HG03095 (cell line): ENCODE results near the gene RETREG2.

Experiments used
- ATAC-seq: cut with Tn5 transposase; IDR thresholded peaks from one replicate; pipeline ENCODE4 v1.9.1; 2021; ENCODE audit warnings: moderate library complexity; ENCODE audit not compliant: unreplicated experiment

The RETREG2 gene, protein sequence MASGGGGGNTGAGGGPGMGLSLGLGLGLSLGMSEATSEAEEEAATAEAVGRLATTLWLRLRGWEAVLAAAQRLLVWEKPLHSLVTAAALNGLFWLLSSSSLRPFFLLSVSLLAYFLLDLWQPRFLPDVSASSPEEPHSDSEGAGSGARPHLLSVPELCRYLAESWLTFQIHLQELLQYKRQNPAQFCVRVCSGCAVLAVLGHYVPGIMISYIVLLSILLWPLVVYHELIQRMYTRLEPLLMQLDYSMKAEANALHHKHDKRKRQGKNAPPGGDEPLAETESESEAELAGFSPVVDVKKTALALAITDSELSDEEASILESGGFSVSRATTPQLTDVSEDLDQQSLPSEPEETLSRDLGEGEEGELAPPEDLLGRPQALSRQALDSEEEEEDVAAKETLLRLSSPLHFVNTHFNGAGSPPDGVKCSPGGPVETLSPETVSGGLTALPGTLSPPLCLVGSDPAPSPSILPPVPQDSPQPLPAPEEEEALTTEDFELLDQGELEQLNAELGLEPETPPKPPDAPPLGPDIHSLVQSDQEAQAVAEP

DNA sequence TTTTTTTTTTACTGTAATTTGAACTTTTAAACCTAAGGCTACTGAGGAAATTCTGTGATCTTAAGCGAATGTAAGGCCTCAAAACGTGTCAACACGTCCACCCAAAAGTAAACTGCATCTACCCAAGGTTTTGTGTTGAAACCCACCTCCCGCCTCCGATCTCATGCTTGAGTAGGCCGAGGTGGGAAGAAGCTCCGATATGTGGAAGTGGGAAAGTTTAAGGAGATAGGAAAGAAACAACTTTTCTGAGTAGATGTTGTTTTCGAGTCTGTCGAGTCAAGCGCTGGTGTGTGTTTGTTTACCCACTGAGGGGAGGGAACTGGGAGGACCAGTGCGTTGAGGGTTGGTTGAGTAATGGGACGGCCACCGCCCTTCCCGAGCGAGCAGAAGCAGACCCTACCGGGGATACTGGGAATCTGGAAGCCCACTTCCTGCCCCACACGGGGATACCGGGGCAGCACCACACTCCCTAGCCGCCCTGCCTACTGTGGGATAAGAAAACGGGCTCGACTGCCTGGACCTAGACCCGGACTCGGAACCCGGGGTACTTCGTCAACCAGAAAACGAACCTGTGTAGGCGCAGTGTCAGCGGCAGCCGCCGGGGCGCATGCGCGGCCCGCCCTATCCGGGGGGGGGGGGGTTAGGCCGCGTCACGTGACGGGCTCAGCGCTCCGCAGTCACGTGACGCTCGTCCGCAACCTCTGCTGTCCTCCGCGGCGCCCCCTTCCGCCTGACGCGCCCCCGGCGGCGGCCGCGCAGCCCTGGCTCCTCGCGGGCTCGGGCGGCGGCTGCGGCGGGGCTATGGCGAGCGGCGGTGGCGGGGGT, at the start of gene RETREG2:
Gene RETREG2 (plus strand): TSS at position 724 of the 825 bp plus-strand sequence. CDS start 78 bp downstream, at position 802.
- peak; percentile 37 for ATAC-seq

DNA sequence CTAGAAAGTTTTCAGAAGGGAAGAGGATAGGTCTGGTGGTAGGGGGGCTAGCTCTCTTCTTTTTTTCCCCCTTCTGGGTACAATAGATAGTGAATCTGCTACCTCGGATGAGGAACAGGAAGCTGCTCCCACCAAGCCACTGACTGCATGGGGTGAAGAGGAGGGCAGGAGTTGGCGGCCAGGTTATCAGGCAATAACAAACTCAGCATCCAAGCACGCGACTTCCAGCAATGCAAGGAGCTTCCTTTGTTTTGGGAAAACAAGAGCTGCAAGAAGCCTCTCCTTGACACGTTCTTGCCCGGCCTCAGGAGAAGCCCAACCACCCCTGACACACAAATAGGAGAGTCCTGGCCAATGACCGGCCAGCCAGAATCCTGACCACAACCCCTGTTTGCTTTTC, 49.7 kb upstream of the RETREG2 start:
- ATAC-seq: no peak

DNA sequence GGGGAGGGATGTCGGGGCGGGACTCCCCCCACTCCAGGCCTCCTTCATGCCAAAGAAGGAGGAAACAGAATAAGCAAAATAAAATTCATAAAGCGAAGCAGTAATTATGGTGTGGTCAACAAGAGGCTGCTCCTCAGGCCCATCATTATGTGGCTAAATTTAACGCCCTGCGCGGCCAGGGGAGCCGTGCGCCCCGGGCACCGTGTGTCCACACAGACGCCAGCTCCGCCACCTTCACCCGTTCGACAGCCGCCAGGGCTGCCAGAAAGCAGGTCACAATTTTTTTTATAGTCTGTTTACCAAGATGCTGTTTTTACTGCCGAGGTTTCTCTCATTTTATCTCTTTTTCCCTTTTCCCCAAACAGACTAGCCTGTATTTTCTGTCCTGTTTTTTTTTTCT, 48.5 kb upstream of the RETREG2 start:
- ATAC-seq: no peak

DNA sequence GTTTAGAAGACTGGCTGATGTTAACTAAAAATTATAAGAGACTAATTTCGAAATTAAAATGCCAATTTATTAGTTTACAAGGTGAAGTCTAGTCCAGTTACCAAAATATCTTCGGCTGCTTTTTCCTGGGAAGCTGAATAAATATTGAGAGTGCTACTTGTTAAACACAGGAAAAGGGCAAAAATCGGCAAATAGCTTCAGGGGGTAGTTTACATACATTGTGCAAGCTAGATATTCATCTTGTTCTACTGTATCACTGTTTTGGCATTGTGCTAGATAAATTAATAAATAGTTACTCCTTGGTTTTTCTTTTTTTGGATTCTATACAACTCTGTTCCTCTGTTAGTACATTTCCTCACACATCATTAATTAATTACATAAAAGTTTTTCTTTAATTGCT, 46.7 kb upstream of the RETREG2 start:
- no peak for ATAC-seq

DNA sequence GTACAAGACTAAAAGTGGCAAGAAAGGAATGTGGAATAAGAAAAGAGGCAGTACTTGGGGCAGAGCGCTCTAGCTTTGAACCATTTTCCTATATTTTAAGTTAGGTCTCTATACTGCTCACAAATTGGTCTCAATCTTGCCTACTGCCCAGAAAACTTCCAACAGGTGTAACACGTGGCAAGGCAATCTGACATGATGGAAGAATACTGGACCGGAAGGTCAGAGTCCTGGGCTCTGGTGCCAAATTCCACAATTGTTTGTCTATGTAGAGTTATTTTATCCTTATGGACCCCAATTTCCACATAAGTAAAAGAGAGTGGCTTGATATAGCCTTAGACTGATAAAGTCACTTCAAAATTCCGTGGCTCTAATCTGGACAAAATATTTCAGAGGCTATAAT, 46.3 kb upstream of the RETREG2 start:
- no peak for ATAC-seq

DNA sequence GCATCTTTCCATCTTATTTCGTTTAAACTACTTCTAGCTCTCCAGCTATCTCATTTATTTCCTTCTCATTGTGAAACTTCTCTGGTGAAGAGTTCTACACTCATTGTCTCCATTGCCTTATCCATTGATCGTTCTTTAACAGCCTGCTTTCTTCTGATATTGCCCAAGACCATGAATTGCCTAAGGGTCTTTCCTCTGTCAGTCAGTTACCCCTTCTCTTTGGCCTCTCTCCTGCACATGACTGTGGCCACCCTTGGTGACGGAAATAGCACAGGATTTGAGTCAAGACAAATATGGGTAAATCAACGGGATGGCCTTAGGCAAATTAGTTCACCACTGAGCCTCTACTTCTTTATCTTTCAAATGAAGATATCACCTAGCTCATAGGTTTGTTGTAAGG, 44.1 kb upstream of the RETREG2 start:
- ATAC-seq: no peak

DNA sequence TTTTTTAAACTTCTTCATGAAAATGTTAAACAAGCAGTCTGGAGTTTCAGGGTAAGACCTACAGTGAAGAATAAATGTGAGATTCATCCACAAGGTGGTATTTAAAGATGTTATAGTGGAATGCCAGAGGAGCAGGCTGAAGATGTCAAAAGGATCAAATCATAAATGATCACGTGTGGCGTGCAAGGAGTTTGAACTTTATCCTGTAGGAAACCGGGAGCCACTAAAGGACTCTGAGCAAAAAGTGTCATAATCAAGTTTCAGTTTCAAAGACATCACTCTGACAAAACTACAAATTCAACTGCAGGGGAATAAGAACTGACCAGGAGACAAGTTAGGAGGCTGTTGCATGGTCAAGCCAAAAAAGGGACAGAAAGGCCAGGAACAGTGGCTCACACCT, 37.4 kb upstream of the RETREG2 start:
- no peak for ATAC-seq

DNA sequence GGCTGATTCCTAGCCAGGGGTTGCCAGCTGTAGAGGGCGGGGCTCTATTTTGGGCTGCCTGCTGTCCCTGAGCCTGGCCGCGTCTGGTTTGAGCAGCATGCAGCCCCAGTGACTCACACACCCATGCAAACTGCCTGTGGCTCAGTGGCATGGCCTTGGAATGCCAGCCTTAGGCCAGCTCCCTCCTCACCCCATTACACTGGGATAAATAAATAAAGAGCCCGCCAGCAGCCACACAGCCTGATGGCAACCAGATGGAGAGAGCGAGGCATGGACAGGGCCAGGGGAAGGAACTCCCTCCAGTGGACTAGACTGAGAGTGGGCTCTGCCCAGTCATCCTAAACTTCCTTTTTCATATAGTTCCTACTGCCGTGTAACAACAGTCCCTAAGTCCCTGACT, 35.7 kb upstream of the RETREG2 start:
- ATAC-seq: no peak

DNA sequence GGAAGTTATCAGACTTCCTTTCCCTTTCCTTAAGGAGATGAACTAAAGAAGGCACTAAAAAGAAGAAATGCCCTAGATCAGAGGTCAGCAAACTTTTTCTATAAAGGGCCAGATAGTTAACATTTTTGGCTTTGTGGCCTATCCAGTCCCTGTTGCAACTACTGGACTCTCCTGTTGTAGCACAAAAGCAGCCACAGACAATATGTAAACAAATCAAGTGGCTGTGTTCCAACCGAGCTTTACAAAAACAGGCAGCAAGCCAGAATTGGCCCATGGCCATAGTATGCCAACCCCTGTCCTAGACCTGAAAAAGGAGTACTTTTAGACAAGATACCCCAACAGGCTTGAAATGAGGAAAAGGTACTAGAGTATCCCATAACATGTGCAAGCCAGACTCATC, 28.4 kb upstream of the RETREG2 start:
- ATAC-seq: no peak

DNA sequence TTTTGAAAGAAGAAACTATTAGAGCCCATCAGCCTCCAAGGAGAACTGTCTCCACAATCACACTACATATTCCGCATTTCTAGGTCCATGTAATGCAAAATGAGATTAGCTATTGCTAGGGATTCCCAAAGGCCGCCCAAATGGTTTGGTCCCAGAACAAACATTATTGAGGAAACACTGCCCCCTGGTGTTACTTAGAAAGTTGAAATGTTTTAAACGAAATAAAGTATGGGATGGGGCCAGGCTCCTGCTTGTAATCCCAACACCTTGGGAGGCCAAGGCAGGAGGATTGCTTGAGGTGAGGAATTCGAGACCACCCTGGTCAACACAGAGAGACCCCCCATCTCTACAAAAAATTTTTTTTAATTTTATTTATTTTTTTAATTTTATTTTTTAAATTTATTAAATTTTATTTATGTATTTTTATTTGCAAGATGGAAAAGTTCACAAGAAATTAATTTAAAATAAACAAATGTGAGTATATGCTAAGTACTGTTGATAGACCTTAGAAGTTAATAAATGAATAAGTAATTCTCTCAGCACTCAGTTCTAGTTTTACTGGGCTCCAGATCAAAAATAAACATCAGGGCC, 22.9 kb upstream of the RETREG2 start:
- ATAC-seq: no peak

DNA sequence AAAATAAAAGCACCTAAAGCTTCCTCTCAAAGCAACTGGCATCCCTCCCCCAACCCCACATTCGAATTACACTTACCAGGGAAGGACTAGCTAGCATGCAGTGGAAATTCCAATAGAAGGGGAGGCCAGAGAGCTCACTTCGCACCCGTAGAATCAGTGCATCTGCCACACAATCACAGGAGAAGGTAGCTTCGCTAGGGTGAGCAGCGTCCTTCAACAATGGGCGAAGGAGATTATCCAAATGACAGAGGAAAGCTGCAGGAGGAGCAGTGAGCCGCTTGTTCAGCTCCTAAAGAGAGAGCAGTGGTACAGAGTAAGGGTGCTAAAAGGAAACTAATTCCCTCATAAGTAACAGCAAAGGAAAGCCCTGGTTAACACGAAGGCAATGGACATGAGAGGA, 20.7 kb upstream of the RETREG2 start:
- no peak for ATAC-seq

DNA sequence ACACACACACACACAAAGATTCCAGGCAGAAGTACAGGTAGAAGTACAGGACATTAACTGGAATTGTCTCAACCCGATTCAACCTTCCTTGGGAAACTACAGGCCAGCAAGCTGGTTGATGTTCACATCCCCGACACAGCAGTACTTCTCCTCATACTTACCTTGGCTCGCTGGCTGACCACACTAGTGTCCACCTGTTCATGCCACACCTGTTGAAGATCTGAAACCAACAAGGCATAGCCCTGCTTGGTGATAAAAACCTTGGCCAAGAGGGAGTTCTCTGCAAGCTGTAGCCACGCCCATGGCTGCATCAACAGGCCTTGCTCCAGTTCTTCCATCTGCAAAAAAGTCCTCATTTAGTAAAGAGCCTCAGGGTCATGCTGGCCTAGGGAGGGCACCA, 20.1 kb upstream of the RETREG2 start:
- ATAC-seq: no peak

DNA sequence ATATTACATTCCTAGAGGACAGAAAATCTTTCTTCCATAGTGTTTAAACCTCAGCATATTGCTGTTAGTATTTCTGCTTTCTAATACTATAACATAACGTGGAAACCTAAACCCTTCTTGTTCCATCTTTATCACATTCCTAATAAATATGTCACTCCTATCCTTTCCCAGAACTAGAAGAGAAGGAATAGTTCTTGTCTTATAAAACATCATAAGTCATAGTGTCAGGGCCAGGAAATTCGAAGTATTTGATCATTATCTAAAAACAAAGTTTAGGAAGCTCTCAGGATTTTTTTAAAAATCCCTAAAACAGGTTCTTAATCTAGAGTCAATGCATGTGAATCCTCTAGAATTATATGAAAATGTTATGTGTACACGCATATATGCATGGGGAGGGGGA, 19.5 kb upstream of the RETREG2 start:
- no peak for ATAC-seq

DNA sequence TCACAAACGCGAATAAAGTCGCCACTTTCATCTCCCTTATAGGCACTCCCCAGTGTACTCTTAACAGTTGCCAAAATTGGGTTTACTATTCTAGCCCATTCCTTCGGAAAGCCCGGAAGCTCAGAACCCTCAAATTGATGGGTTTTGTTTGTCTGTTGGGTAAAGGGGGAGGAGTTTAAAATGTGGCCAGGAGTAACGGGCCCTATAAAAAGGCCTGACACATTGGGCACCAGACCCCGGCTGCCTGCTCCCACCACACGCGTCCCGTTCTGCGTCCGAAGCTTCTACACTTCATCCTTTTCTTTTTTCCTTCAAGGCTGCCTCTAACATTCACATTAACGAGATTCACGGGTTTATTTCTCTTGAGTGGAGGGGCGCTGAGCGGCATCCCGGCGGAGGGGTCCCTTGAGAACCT, 18.3 kb upstream of the RETREG2 start:
- ATAC-seq: peak; percentile 1

DNA sequence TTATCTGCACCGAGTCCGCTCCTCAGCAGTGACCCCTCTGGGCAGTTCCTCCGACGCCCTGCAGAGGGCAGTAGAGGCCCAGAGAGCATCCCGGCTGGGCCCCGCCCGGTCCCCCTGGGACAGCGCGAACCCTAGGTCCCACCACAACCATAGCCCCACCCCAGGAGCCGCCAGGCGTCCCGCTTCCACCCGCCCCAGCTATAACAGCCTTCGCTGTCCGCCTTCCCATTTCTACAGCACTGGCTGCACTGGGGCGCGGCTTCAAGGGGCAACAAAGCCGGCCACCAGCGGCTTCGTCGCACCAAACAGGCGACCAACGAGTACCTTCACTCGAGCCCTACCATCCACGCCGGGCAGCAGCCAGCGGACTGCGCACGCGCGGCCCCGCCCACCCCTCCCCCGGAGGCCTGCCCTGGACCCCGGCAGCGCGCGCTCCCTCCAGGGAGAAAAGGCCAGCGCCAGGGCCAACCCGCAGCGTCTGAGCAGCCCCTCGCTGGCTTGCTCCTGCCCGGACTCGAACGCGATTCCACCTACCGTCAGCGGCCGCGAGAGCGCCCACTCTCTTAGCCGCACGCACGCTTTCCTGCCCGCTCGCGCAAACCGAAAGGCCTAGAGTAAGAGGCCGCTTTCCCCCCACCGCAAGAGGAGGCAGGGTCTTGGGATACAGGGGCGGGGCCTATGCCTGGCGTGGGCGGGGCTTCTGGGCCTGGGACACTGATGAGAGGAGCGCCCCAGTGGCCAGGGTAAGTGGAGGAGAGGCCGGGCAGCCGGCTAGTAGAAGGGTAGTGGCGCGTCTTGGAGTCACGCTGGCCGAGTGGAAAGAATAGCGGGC, 17.7 kb upstream of the RETREG2 start, which contains the start of gene NHEJ1:
Gene NHEJ1 (minus strand): TSS at position 630 of the 832 bp plus-strand sequence. CDS start 2,453 bp downstream, outside the sequence.
- ATAC-seq: peak; percentile 79

DNA sequence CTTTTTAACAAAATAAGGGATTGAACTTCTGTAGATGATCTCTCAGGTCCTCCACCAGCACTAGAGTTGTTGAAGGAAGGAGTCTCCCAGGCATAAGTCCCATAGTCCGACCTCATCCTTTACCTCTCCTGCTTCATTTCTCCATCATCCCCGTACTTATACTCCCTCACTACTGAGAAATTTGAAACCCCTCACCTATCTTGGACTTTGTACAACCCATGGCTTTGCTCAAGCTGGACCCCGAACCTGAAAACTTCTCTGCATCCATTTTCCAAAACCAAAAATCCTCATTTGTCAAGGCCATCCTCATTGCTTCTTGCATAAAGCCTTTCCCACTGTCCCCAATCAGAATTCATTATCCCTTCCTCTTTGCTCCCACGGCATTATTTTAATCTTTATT, 17.0 kb upstream of the RETREG2 start:
- no peak for ATAC-seq

DNA sequence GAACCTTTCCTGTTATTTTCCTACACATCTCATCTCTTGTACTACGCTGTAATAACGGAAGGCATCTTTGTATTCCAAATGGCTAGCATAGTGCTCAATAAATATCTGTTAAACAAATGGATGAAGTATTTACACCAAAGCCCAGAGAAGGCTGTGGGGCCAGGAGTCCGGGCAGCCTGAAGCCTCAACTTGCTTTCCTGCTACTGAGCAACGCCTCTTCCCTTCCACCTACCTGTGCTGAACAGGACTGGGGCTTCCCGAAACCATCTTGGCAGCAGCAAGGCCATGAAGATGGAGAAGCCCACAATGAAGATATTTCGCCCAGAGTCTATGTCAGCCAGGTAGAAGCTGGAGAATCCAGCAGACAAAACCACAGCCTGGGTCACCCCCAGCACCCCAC, 14.9 kb upstream of the RETREG2 start:
- no peak for ATAC-seq

DNA sequence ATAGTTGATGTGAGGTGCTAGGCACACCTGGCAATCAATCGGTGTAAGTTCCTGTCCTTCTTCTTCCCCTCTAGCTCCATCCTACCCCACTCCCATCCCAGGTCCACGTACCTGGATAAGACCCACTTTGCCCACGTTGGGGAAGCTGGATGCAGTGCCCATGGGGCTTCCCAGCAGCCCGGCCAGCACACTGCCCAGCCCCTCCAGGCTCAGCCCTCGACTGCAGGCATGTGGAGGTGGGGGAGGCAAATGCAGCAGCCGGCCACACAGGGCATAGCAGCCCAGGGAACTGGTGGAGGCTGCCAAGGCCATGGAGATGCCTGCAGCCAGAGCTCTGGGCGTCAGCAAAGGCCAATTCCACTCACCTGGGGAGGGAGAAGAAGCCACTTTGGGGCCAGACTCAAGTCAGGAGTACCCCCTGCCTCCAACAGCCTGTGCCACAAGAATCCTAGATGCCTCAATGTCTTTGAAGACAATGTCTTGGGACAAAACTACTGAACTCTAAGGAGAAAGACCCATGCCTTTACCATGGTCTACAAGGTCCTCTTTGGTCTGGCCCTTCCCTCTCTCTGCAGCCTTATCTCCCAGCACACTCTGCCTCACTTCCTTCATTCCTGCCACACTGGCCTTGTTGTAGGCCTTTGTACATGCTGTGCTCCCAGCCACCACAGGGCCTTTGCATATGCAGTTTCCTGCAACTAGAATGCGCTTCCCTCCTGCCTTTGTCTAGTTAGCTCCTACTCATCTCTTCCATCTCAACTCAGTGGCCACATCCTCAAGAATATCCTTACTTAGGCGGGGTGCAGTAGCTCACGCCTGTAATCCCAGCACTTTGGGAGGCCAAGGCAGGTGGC, 12.8 kb upstream of the RETREG2 start:
- no peak for ATAC-seq

DNA sequence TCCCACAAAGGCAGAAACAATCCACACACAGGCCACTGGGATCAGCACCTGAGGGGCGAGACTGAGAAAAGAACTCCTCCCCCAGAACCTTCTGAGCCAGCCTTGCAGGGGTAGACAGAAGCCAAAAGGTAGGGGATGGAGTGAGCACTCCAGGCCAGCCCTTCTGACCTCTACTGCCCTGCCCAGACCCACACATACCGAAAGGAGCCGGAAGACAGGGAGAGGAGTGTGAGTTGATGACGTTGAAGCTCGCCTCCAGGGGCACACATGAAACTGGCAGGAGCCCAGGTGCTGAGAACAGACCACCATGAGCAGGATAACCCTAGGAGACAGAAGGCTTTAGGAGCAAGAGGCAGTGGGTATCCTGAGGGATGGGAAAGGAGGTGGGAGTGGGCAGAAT, 10.1 kb upstream of the RETREG2 start:
- no peak for ATAC-seq

DNA sequence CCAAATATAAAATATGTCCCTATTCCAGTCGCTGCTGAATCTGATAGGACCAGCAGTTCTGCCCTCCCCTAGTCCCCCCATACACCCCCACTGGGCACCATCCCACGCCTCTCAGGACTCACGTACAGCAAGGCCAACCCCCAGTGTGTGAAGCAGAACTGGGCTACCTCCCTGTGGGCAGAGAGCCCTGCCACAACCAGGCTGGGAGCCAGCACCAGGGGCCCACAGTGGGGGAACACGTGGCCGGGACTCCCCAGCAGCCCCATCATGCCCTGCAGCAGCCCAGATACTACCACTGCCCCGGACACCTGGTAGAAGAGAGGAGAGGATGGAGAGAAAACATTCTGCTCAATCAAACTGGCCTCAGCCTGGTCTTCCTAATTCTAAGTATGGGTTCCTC, 9.5 kb upstream of the RETREG2 start:
- no peak for ATAC-seq
